ENCODE data around the gene SCART1. TPM values are rescaled to one million over a fixed set of nuclear protein-coding genes. Genes with fewer than 3 reads are reported as not detected.

The SCART1 gene
- total RNA-seq, 6 experiments from 2014 or later: 0.18 to 1.6 (median 0.33) TPM

GRCh38 chr10:133441780-133442179 is 12.0 kb upstream of the SCART1 start:
- H3K27me3 ChIP-seq: no peaks in the 10 kb centered on the region
- TF ChIP-seq POLR2A (IDR thresholded peaks at IDR 0.05): no peak
- no peak for TF ChIP-seq CTCF (IDR thresholded peaks at IDR 0.05)
- peaks cover 0 to 4% (median 0%) of the 10 kb centered on the region in 4 donors for H3K4me1 ChIP-seq
- H3K4me3 ChIP-seq: no peak overlapping the region
- peaks cover 0 to under 1% (median 0%) of the 10 kb centered on the region in 4 donors for H3K9me3 ChIP-seq
- intact Hi-C loops (cut with DNase I): no loop called here
- no peak overlapping the region for H3K27ac ChIP-seq
- peak in 1 of 3 donors; percentile 40 for DNase-seq
- no peak for ATAC-seq
- 93% methylated on average over 3 of the region's 12 CpGs for WGBS (ENCODE audit: insufficient coverage, low coverage, low lambda C conversion rate, missing lambda C conversion rate)
- no peaks in the 10 kb centered on the region for H3K36me3 ChIP-seq

- no peak for ATAC-seq
- TF ChIP-seq POLR2A (IDR thresholded peaks at IDR 0.05) (no peak), CTCF (IDR thresholded peaks at IDR 0.05) (no peak)
- intact Hi-C loops (cut with DNase I): no loop called here
- Histone ChIP-seq H3K36me3 (no peaks in the 10 kb centered on the region), H3K9me3 (peaks cover 0 to 3% (median under 1%) of the 10 kb centered on the region in 4 donors), H3K4me1 (peaks cover 0 to 4% (median 0%) of the 10 kb centered on the region in 4 donors), H3K27me3 (no peaks in the 10 kb centered on the region), H3K27ac (no peak overlapping the region), H3K4me3 (no peak overlapping the region)
- 88% methylated on average over 4 of the region's 23 CpGs for WGBS (ENCODE audit: insufficient coverage, low coverage, low lambda C conversion rate, missing lambda C conversion rate)
- peak in 1 of 3 donors; percentile 38 for DNase-seq
Measured at GRCh38 chr10:133442191-133442966, 11.4 kb upstream of the SCART1 start.

GRCh38 chr10:133442967-133443924 is 10.5 kb upstream of the SCART1 start:
- peaks cover 0 to 9% (median 5%) of the 10 kb centered on the region in 4 donors for H3K9me3 ChIP-seq
- DNase-seq (peak in 1 of 3 donors; percentile 46), ATAC-seq (no peak)
- intact Hi-C loops (cut with DNase I): no loop called here
- 87% methylated on average over 7 of the region's 16 CpGs for WGBS (ENCODE audit: insufficient coverage, low coverage, low lambda C conversion rate, missing lambda C conversion rate)
- no peak overlapping the region for H3K27ac ChIP-seq
- no peak overlapping the region for H3K4me3 ChIP-seq
- no peaks in the 10 kb centered on the region for H3K27me3 ChIP-seq
- no peaks in the 10 kb centered on the region for H3K36me3 ChIP-seq
- TF ChIP-seq POLR2A (IDR thresholded peaks at IDR 0.05) (no peak), CTCF (IDR thresholded peaks at IDR 0.05) (no peak)
- H3K4me1 ChIP-seq: peaks cover 0 to 4% (median 0%) of the 10 kb centered on the region in 4 donors

- H3K9me3 ChIP-seq: peaks cover 0 to 18% (median 5%) of the 10 kb centered on the region in 4 donors
- no peaks in the 10 kb centered on the region for H3K27me3 ChIP-seq
- peak in 1 of 3 donors; percentile 30 for DNase-seq
- intact Hi-C loops (cut with DNase I): no loop called here
- no peaks in the 10 kb centered on the region for H3K36me3 ChIP-seq
- no peak overlapping the region for H3K4me3 ChIP-seq
- no peak for TF ChIP-seq POLR2A (IDR thresholded peaks at IDR 0.05)
- no peak for TF ChIP-seq CTCF (IDR thresholded peaks at IDR 0.05)
- H3K4me1 ChIP-seq: no peaks in the 10 kb centered on the region
- H3K27ac ChIP-seq: no peak overlapping the region
- WGBS (ENCODE audit: insufficient coverage, low coverage, low lambda C conversion rate, missing lambda C conversion rate): 93% methylated on average over 2 of the region's 12 CpGs
- ATAC-seq: no peak
Measured at GRCh38 chr10:133444342-133445267, 9.1 kb upstream of the SCART1 start.

All from right lobe of liver (tissue), 6 donors.